Measurements from ENCODE around the gene IFI6.
A peak's percentile ranks its signal among the peaks of the same experiment; 100 is the strongest.
"Not testable (repeated sequence)": the region's sequence is repeated elsewhere in the genome, so short reads cannot be mapped to it uniquely, and the experiment has no call there.

IFI6 gene

DNA sequence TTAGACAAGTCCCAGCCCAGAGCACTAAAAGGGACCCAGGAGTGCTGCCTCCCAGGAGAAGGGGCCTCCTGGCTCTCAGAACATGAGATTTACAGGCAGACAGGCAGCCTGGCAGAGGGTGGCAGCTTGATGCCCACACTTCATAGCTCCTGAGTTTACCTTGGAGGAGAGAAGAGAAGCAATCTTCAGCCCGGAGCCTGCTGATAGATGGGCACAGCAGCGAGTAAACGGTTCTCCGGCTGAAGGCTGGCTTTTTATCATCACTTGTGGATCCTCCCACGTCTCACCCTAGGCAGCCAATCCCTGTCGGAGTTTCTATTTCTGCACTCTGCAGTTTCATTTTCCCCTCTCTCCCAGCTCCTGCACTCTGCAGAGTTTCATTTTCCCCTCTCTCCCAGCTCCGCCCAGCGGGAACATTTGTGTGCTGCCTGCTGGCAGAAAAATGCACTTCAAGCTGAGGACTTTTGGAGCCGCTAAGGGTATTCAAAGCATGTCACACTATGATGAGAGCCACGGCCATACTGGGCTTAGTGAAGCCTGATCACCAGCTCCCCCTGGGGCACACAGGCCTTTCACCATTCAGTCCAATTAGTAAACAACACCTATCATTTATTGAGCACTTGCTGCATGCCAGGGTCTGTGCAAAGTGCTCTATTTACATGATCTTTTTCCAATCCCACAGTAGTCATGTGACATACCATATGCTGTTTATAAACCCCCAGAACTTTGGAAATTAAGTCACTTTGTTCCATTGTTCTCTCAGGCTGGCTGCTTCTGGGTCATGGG is at the start of gene IFI6:
Gene IFI6, minus strand, starts transcription at position 229 of the 786 bp plus-strand sequence. CDS start 2,878 bp downstream, outside the sequence.
- DNase-seq = peak; percentile 89

DNA sequence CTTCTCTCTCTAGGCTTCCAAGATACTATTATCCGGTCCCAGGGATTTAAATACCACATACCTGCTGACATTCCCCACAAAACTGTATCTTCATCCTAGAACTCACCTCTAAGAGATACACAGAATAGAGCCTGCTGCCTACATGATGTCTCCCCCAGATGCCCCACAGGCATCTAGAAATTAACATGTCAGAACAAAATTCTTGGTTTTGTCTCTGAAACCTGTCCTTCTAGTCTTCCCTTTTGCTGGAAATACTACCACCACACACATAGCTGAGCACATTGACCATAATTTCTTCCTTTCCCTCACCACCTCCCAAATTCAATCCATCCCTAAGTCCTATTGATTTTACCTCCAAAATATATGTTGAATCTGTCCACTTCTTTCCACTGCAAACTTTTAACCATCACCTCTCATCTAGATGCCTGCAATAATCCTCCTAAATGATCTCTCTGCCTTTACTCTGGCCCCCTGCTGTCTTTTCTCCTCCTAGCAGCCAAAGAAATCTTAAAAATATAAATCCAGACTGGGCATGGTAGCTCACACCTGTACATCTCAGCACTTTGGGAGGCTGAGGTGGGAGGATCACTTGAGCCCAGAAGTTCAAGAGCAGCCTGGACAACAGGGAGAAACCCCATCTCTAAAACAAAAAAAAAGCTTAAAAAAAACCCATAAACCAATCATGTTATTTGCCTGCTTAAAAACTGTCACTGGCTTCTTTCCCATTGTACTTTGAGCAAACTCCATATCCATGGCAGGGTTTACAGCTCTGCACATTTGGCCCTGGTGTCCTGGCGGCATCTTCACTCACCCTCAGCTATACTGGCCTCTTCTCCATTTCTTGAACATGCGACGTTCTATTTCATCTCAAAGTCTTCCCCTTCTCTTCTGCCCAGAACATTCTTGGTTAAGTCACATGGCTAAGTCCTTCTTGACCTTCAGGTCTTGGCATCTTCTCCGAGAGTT is 47.6 kb upstream of the IFI6 start:
- no peak for DNase-seq

DNA sequence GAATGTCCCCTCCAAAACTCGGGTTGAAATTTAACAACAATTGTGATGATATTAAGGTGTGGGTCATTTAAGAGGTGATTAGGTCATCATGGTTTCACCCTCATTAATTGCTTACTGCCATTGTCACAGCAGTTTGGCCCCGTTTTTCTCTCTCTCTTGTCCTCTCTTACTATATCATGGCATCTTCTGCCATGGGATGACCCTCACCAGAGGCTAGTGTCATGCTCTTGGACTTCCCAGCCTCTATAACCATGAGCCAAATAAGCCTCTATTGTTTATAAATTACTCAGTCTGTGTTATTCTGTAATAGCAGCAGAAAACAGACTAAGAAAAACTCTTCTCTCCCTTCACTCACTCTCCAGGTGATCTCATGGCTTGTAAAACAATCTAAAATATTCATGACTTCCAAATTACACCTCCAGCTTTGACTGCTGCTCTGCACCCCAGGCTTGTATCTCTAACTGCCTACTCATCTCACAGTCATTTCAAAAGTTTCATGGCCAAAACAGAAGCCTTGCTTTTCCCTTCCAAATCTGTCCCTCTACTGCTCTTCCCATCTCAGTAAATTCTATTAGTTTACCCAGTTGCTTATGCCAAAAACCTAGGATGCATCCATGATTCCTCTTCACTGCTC is 44.4 kb upstream of the IFI6 start:
- no peak for DNase-seq

GRCh38 chr1:27713869-27714513 is 42.0 kb upstream of the IFI6 start:
- DNase-seq = no peak

DNA sequence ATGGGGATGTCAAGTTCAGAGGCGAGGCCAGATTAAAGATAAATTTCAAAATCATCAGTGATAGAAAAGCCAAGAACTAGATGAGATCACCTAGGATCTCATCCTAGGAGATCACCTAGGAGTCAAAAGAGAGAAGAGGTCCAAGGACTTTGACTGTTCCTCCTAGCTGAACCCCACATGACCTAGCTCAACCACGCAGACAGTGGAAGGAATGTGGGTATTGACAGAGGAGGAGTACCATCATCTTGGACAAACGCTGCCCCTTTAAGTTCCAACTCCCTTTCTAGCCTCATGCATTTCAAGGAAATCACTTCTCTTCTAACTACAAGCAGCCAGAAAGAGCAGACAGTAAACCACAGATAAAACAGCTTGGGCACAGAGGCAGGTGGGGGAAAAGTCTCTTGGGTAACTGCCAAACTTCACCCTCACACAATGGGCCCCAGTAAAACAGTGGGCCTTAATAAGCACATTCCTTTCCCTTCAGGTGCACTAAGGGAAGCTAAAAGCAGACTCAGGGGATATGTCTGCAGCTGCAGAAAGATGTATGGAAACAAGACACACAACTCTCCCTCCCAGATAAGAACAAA is 41.2 kb upstream of the IFI6 start:
- no peak for DNase-seq

DNA sequence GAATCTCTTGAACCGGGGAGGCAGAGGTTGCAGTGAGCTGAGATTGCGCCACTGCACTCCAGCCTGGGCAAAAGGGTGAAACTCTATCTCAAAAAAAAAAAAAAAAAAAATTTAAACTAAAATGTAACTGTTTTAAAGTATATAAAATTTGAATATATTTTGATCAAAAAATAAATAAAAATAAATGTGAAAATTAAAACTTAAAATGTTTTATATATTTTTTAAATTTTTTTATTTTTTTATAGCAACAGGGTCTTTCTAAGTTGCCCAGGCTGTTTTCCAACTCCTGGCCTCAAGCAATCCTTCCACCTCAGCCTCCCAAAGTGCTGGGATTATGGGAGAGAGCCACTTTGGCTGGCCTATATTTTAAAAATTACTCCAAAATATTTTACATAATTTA is 38.6 kb upstream of the IFI6 start:
- DNase-seq = no peak

- no peak for DNase-seq
These were observed 33.6 kb upstream of the IFI6 start for GRCh38 chr1:27705545-27705944.

- no peak for DNase-seq
These were observed 33.0 kb upstream of the IFI6 start for GRCh38 chr1:27704958-27705357.

DNA sequence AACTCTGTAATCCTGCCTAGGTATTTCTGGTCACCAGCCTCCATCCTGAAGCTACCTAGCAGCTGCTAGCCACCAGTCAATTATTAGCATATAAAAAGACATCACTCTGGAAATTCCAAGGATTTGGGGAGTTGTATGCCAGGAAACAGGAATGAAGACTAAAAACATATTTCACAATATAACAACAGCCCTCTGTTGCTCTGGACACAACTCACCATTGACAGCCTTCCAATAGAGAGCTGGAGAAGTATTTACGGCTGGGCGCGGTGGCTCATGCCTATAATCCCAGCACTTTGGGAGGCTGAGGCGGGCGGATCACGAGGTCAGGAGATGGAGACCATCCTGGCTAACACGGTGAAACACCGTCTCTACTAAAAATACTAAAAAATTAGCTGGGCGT is 24.8 kb upstream of the IFI6 start:
- DNase-seq = not testable (repeated sequence)

DNA sequence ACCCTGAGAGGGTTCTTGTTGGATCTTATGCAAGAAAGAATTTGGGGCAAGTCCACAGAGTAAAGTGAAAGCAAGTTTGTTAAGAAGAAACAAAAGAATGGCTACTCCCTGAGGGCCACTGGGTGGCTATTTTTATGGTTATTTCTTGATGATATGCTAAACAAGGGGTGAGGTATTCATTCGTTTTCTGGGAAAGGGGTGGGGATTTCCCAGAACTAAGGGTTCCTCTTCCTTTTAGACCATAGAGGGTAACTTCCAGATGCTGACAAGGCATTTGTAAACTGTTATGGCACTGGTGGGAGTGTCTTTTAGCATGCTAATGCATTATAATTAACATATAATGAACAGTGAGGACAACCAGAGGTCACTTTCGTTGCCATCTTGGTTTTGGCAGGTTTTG is 18.2 kb upstream of the IFI6 start:
- DNase-seq = peak; percentile 25

DNA sequence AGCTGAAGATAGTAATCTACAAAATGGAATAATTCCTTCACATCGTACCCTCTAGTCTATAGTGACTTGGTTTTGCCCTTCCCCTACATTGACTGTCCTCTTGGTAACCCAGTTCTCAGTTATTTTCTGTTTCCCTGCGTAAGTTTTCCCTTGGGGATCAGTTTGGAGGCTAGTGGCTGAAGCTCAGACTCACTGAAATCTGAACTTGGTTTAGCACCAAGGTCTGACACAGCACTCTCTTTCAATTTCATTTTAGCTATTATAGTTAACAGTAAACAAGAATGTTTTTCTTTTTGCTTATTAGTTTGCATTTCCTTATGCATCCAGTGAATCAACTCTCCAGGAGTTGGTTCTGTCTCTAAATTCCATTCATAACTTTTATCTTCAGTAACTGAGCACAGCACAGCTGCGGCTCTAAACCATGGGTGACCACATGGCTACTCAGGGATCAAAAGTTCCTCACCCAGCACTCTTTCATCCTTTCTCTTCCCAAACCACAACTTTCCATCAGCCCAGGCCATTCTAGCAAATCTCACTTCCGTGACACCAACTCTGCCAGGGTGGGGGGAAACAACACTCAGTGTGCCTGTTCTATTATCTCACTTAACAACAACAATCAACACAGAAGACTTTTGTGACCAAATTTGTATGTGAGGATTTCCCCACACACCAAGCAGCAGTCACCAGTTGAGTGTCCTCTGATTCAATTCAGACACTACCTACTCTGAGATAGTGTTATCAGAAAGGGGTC is 17.6 kb upstream of the IFI6 start:
- peak; percentile 14 for DNase-seq

DNA sequence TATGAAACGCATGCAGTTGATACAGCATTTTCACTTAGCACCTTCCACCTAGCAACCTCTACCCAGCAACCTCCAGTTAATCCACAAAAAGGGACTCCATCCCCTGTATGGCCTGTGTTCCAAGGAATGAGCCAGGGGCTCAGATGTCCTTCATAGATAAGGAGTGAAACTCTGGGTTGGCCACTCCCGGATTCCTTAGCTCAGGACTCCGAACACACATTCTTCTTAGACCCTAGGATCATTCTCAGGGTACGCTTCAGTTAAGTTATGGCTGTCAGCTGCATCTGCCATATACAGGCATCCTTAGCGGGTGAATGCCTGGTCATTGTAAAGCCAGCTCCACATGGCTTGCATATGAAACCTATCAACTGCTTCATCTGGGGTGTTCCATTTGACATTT is 15.9 kb upstream of the IFI6 start:
- DNase-seq = no peak

DNA sequence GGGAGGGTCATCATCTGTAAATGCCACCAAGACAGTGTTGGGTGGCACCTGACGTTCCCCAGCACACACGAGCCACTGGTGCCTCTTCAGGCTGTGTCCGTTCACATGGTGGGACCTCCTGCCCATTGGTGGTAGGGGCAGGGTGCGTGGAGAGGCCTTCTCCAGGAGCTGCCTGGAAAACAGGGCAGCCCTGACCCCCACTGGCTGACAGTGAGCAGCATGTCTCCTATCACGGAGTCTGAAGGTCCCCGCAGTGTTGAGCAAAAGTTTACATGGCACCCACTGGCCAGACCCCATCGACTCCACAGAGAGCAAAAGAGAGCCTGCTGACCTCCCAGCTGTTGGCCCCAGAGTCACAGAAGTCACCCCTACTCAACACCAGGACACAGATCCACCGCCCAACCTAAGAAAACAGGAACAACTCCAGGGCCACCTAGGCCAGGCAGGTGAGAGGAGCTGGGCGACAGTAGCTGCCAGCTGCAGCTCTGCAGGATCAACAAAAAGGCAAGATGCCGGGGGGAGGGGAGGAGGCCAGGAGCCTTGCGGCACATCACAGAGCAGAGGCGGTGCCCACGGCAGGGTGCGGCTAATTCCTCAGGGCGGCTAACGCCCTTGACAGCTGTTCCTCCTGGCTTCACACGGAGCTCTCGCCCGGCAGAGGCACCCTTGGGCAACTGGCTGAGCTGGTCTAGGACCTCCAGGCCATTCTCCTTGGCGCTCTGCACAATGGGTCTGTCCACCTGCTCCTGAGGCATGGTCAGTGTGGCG is 14.4 kb upstream of the IFI6 start:
- no peak for DNase-seq

- DNase-seq = no peak
These were observed 12.2 kb upstream of the IFI6 start for GRCh38 chr1:27684176-27684575.

GRCh38 chr1:27682351-27682944 is 10.5 kb upstream of the IFI6 start:
- DNase-seq = no peak

DNA sequence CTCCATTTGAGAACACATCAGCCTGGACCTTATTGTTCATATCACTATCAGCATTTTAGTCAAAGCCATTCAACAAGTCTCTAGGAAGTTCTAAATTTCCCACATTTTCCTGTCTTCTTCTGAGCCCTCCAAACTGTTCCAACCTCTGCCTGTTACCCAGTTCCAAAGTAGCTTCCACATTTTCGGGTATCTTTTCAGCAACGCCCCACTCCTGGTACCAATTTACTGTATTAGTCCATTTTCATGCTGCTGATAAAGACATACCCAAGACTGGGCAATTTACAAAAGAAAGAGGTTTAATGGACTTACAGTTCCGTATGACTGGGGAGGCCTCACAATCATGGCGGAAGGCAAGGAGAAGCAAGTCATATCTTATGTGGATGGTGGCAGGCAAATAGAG is 9.6 kb upstream of the IFI6 start:
- not testable (repeated sequence) for DNase-seq

DNA sequence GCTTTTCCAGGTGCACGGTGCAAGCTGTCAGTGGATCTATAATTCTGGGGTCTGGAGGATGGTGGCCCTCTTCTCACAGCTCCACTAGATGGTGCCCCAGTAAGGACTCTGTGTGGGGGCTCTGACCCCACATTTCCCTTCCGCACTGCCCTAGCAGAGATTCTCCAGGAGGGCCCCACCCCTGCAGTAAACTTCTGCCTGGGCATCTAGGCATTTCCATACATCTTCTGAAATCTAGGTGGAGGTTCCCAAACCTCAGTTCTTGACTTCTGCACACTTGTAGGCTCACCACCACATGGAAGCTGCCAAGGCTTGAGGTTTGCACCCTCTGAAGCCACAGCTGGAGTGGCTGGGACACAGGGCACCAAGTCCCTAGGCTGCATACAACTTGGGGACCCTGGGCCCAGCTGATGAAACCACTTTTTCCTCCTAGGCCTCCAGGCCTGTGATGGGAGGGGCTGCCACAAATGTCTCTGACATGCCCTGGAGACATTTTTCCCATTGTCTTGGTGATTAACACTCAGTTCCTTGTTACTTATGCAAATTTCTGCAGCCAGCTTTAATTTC is 8.3 kb upstream of the IFI6 start:
- not testable (repeated sequence) for DNase-seq

DNA sequence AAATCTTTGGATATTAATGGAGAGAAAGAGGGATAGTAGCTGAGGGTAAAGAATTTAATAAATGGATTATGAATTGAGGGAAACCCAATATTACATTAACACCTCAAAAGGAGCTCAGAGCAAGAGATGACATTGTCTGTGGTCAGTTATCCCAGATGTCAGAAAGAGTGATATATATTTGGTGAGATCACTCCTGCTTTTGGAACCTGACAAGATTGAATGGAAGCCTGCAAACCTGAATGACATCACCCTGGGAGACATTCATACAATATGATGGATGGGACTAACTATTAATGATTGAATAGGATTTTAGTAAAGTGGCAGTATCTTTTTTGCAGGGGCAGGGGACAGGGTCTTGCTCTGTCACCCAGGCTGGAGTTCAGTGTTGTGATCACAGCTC is 6.8 kb upstream of the IFI6 start:
- no peak for DNase-seq

DNA sequence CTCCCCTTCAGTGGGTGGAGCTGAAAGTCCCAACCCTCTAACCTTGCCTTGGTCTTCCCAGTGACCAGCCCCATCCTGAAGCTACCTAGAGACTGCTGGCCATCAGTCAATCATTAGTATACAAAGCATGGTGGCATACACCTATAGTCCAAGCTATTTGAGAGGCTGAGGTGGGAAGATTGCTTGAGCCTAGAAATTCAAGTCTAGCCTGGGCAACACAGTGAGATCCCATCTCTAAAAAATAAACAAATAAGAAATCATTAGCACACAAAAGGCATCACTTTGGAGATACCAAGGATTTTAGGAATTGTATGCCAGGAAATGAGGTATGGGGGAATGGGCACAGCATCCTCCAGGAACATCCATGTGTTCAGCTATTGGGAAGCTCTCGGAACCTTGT is 4.4 kb upstream of the IFI6 start:
- DNase-seq = no peak

DNA sequence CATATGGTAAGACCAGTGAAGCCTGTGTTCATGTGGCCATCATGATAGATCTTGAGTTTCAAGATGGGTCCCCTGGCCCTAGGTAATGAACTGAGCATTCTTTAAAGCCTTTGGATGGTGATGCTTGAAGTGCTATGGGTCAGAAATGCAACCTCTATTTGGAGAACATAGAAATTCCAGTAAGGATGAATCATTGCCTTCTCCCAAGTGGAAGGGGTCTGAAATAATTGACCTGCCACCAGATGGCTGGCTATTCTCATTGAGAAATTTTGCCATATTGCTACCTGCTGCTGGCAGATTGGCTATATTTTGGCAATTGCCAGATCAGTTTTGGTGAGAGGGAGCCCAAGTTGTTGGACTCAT is 739 bp upstream of the IFI6 start:
- no peak for DNase-seq

All from activated CD4-positive, alpha-beta T cell treated with anti-CD3 and anti-CD28 coated beads, Interleukin-2, Interleukin-6, amounts not matched to agents 100 ng/mL and 50 ng/mL, durations not matched to agents 16 hours and 8 hours (primary cell).